Esophagus muscularis mucosa (tissue), 4 donors: ENCODE measurements around the gene IFFO2. TPM values are rescaled to one million over a fixed set of nuclear protein-coding genes. Genes with fewer than 3 reads are reported as not detected.

Experiments
- DNase-seq: peaks from one replicate; pipeline ENCODE4 v3.0.0-alpha.2; 2017; ENCODE audit errors: extremely low spot score
- H3K27ac ChIP-seq, 4 donors: fragments of 200-600 bp; sonication (generic); replicated peaks in 1 of 4; 1 replicate in 3 of 4; 2 replicates in 1 of 4; pipeline ENCODE4 v1.5.1; 2016 to 2019; ENCODE audit warnings: mild to moderate bottlenecking in 1 of 4
- H3K27me3 ChIP-seq, 4 donors: fragments of 200-600 bp; sonication (generic); one replicate each; pipeline versions ENCODE4 v1.5.1 to v1.6.0; 2016 to 2019
- H3K36me3 ChIP-seq, 4 donors: fragments of 200-600 bp; sonication (generic); one replicate each; pipeline ENCODE4 v1.5.1; 2016 to 2019
- H3K4me1 ChIP-seq, 4 donors: fragments of 200-600 bp; sonication (generic); one replicate each; pipeline ENCODE4 v1.5.1; 2016 to 2019
- H3K4me3 ChIP-seq, 4 donors: fragments of 200-600 bp; sonication (generic); 1 replicate in 2 of 4; 2 replicates in 2 of 4; pipeline ENCODE4 v1.5.1; 2016 to 2019; ENCODE audit warnings: mild to moderate bottlenecking in 4 of 4, moderate library complexity in 1 of 4
- H3K9me3 ChIP-seq, 4 donors: fragments of 200-600 bp; sonication (generic); 1 replicate in 3 of 4; 2 replicates in 1 of 4; pipeline ENCODE4 v1.5.1; 2016 to 2019
- CTCF ChIP-seq, 3 experiments: fragments of 200-600 bp in 2 of 3; fragments of 450-650 bp in 1 of 3; sonication (generic) in 2 of 3; IDR thresholded peaks; one replicate each; pipeline ENCODE4 v1.5.1; 2017 to 2019; ENCODE audit warnings: antibody characterized with exemption in 3 of 3, mild to moderate bottlenecking in 2 of 3, moderate library complexity in 1 of 3
- EP300 ChIP-seq: sonication (generic); formaldehyde crosslinking; IDR thresholded peaks from one replicate; pipeline ENCODE4 v1.6.1; 2017; ENCODE audit warnings: antibody characterized with exemption
- POLR2A ChIP-seq: fragments of 450-650 bp; IDR thresholded peaks from one replicate; pipeline ENCODE4 v1.6.1; 2017; ENCODE audit warnings: antibody characterized with exemption, moderate library complexity, mild to moderate bottlenecking, low read depth
- POLR2AphosphoS5 ChIP-seq, 2 donors: sonication (generic); formaldehyde crosslinking; IDR thresholded peaks; one replicate each; pipeline ENCODE4 v1.6.1; 2017; ENCODE audit warnings: antibody characterized with exemption in 2 of 2
- WGBS: methylation state at CpG from one replicate; pipeline ENCODE4 v1.1.5; 2018; 5-methylcytosine and 5-hydroxymethylcytosine counted together
- intact Hi-C: fragments of 100-400 bp; cut with DNase I; formaldehyde crosslinking; loops from one replicate; pipeline ENCODE4 v1.15.1; 2023
- total RNA-seq, 4 donors: library from RNA; depleted of rRNA; stranded (reverse); fragments of >200 nt; gene quantifications; one replicate each; pipeline versions ENCODE4 v1.1.0 to v1.2.1, GENCODE V29; 2016

The IFFO2 gene
- total RNA-seq, 4 donors from 2014 or later = 9.6 to 40.3 (median 16.3) TPM

GRCh38 chr1:18903291-18903756 lies 53.2 kb downstream of the IFFO2 start:
- TF ChIP-seq CTCF (IDR thresholded peaks at IDR 0.05) = no peak
- no peak for TF ChIP-seq POLR2A
- TF ChIP-seq EP300 = no peak
- TF ChIP-seq POLR2AphosphoS5 (IDR thresholded peaks at IDR 0.05) = no peak
- peaks cover 28 to 45% (median 36%) of the 10 kb centered on the region in 4 donors for H3K4me1 ChIP-seq
- H3K27ac ChIP-seq = peak overlapping the region; percentile 85 to 96 (median 89)
- no peaks in the 10 kb centered on the region for H3K27me3 ChIP-seq
- intact Hi-C loops = loop anchor here (5.0 kb wide), 1 partner anchor 189 kb away; no protein-coding TSS in a partner anchor
- no peak for DNase-seq
- H3K36me3 ChIP-seq = peaks cover 0 to 18% (median 10%) of the 10 kb centered on the region in 4 donors
- H3K9me3 ChIP-seq = no peaks in the 10 kb centered on the region
- WGBS = 31% methylated on average over 8 of the region's 8 CpGs
- peak overlapping the region; percentile 75 to 93 (median 82) for H3K4me3 ChIP-seq

GRCh38 chr1:18902523-18903290 lies 53.8 kb downstream of the IFFO2 start, which contains the start of gene ALDH4A1:
TSS of gene ALDH4A1 (minus strand) at chr1:18902555. CDS start at chr1:18902523, 32 bp downstream.
- DNase-seq = peak; percentile 100
- 0% methylated on average over 17 of the region's 55 CpGs for WGBS
- peaks cover 0 to 13% (median 3%) of the 10 kb centered on the region in 4 donors for H3K36me3 ChIP-seq

GRCh38 chr1:18901952-18902522 lies 54.4 kb downstream of the IFFO2 start:
- Histone ChIP-seq H3K27ac (peak overlapping the region; percentile 85 to 96 (median 89)), H3K4me1 (peaks cover 15 to 32% (median 23%) of the 10 kb centered on the region in 4 donors), H3K9me3 (no peaks in the 10 kb centered on the region), H3K27me3 (no peaks in the 10 kb centered on the region), H3K36me3 (peaks cover 0 to 18% (median 2%) of the 10 kb centered on the region in 4 donors), H3K4me3 (peak overlapping the region; percentile 75 to 93 (median 82))
- intact Hi-C loops = loop anchor here (5.0 kb wide), 1 partner anchor 190 kb away; no protein-coding TSS in a partner anchor
- no peak for DNase-seq
- WGBS = under 1% methylated on average over 31 of the region's 44 CpGs
- TF ChIP-seq POLR2A (no peak), EP300 (no peak), POLR2AphosphoS5 (IDR thresholded peaks at IDR 0.05) (no peak), CTCF (IDR thresholded peaks at IDR 0.05) (no peak)

More at GRCh38 chr1:18902523-18903290, 53.8 kb downstream of the IFFO2 start, which contains the start of gene ALDH4A1:
- Histone ChIP-seq H3K27me3 (no peaks in the 10 kb centered on the region), H3K4me3 (peak within 1 kb of the TSS; percentile 75 to 93 (median 82)), H3K27ac (peak within 1 kb of the TSS; percentile 85 to 96 (median 89)), H3K4me1 (peaks cover 22 to 39% (median 30%) of the 10 kb centered on the region in 4 donors), H3K9me3 (no peaks in the 10 kb centered on the region)
- intact Hi-C loops = loop anchor here (5.0 kb wide), 1 partner anchor 190 kb away; no protein-coding TSS in a partner anchor
- TF ChIP-seq POLR2AphosphoS5 (IDR thresholded peaks at IDR 0.05) = peak; percentile 66 to 81
- TF ChIP-seq EP300 = no peak
- peak in 1 of 3 experiments; percentile 5 for TF ChIP-seq CTCF (IDR thresholded peaks at IDR 0.05)
- no peak for TF ChIP-seq POLR2A

- peaks cover 0 to 18% (median 2%) of the 10 kb centered on the region in 4 donors for H3K36me3 ChIP-seq
- H3K27ac ChIP-seq = peak overlapping the region; percentile 85 to 96 (median 89)
- TF ChIP-seq CTCF (IDR thresholded peaks at IDR 0.05) = no peak
- TF ChIP-seq EP300 = no peak
- no peak for TF ChIP-seq POLR2A
- no peak for TF ChIP-seq POLR2AphosphoS5 (IDR thresholded peaks at IDR 0.05)
- H3K27me3 ChIP-seq = no peaks in the 10 kb centered on the region
- H3K4me3 ChIP-seq = peak overlapping the region; percentile 75 to 93 (median 82)
- H3K9me3 ChIP-seq = no peaks in the 10 kb centered on the region
- H3K4me1 ChIP-seq = peaks cover 14 to 25% (median 20%) of the 10 kb centered on the region in 4 donors
- intact Hi-C loops = loop anchor here (5.0 kb wide), 1 partner anchor 191 kb away; no protein-coding TSS in a partner anchor
- 37% methylated on average over 9 of the region's 9 CpGs for whole genome bisulfite sequencing
- no peak for DNase-seq
These were observed 55.1 kb downstream of the IFFO2 start for GRCh38 chr1:18901147-18901951.
